SK-N-SH treated with all-trans-retinoic acid at 6 μM for 48 hours (cell line): ENCODE data around the gene ANKRD28.

Experiments
- ATAC-seq: fragments of 200-7000 bp; cut with Tn5 transposase; 3 replicates; pipeline ENCODE4 v1.9.1; 2020; ENCODE audit warnings: mild to moderate bottlenecking, moderate library complexity
- ARNTL ChIP-seq: fragments of 450-650 bp; formaldehyde crosslinking; IDR thresholded peaks from 2 replicates; pipeline ENCODE4 v1.5.0; 2020; ENCODE audit warnings: low read depth, mild to moderate bottlenecking, moderate library complexity, borderline replicate concordance
- BACH2 ChIP-seq: fragments of 250-450 bp; sonication (Bioruptor Pico); IDR thresholded peaks from 2 replicates; pipeline ENCODE4 v1.9.0; 2021; ENCODE audit warnings: mild to moderate bottlenecking, borderline replicate concordance
- ESRRG ChIP-seq: fragments of 250-450 bp; sonication (Bioruptor Pico); IDR thresholded peaks from 2 replicates; pipeline ENCODE4 v1.6.1; 2021; ENCODE audit warnings: mild to moderate bottlenecking
- GLIS3 ChIP-seq: fragments of 250-450 bp; sonication (Bioruptor Pico); IDR thresholded peaks from 2 replicates; pipeline ENCODE4 v1.5.0; 2020; ENCODE audit warnings: mild to moderate bottlenecking, moderate library complexity
- ISL1 ChIP-seq: fragments of 250-450 bp; sonication (Bioruptor Pico); IDR thresholded peaks from 2 replicates; pipeline ENCODE4 v2.1.2; 2022; ENCODE audit warnings: mild to moderate bottlenecking, moderate library complexity
- PPARA ChIP-seq: fragments of 250-450 bp; sonication (Bioruptor Pico); IDR thresholded peaks from 2 replicates; pipeline ENCODE4 v1.5.0; 2020; ENCODE audit warnings: mild to moderate bottlenecking, borderline replicate concordance
- RARB ChIP-seq: fragments of 250-450 bp; sonication (Bioruptor Pico); IDR thresholded peaks from 2 replicates; pipeline ENCODE4 v1.8.0; 2021; ENCODE audit warnings: mild to moderate bottlenecking, moderate library complexity
- SNAI2 ChIP-seq: fragments of 250-450 bp; sonication (Bioruptor Pico); IDR thresholded peaks from 2 replicates; pipeline ENCODE4 v1.5.0; 2020; ENCODE audit warnings: mild to moderate bottlenecking, moderate library complexity
- TCF4 ChIP-seq: fragments of 250-450 bp; sonication (Bioruptor Pico); IDR thresholded peaks from 2 replicates; pipeline ENCODE4 v1.8.0; 2021; ENCODE audit warnings: mild to moderate bottlenecking, moderate library complexity, borderline replicate concordance
- ZFP3 ChIP-seq: fragments of 250-450 bp; sonication (Bioruptor Pico); IDR thresholded peaks from 2 replicates; pipeline ENCODE4 v1.5.0; 2020; ENCODE audit warnings: mild to moderate bottlenecking, moderate library complexity
- ZNF565 ChIP-seq: fragments of 450-650 bp; formaldehyde crosslinking; conservative IDR thresholded peaks from 2 replicates; pipeline ENCODE4 v1.5.0; 2020; ENCODE audit warnings: low read depth, mild to moderate bottlenecking, moderate library complexity
- ZNF70 ChIP-seq: fragments of 450-650 bp; formaldehyde crosslinking; IDR thresholded peaks from 2 replicates; pipeline ENCODE4 v1.5.0; 2020; ENCODE audit warnings: mild to moderate bottlenecking, moderate library complexity
- TF ChIP-seq, protein P1 (sequence below): fragments of 250-450 bp; sonication (Bioruptor Pico); IDR thresholded peaks from 2 replicates; pipeline ENCODE4 v1.8.0; 2021; ENCODE audit warnings: low read depth, mild to moderate bottlenecking, moderate library complexity, borderline replicate concordance
- TF ChIP-seq, protein P2 (sequence below): fragments of 250-450 bp; sonication (Bioruptor Pico); IDR thresholded peaks from 2 replicates; pipeline ENCODE4 v1.5.1; 2020; ENCODE audit warnings: low read depth, mild to moderate bottlenecking, moderate library complexity
- TF ChIP-seq, protein P3 (sequence below): fragments of 250-450 bp; sonication (Bioruptor Pico); IDR thresholded peaks from 2 replicates; pipeline ENCODE4 v1.8.0; 2020; ENCODE audit warnings: mild to moderate bottlenecking, moderate library complexity, borderline replicate concordance
- TF ChIP-seq, protein P4 (sequence below): fragments of 250-450 bp; sonication (Bioruptor Pico); IDR thresholded peaks from 2 replicates; pipeline ENCODE4 v1.5.0; 2020; ENCODE audit warnings: mild to moderate bottlenecking, moderate library complexity
- TF ChIP-seq, protein P5 (sequence below): fragments of 250-450 bp; sonication (Bioruptor Pico); IDR thresholded peaks from 2 replicates; pipeline ENCODE4 v1.5.1; 2021; ENCODE audit warnings: mild to moderate bottlenecking, moderate library complexity

ANKRD28 gene

DNA sequence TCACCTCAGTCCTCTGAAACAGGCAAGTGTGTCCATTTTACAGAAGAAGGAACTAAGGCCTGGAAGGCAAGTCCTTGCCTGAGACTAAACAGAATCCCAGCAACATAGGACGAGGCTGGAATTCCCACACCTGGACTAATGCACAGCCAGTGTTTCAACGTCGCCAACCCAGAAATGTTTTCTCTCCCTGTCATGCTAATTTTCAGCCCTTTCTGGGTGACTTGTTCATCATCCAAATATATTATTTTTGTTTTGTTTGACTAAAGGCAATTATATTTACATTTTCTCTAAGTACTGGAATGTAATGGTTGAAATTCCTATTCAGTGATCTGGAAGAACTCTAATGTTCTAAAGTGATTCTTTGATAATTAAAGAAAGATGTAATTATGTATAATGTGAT, 144.5 kb downstream of the ANKRD28 start:
- no peak; the same call in 2 of the 3 replicates for ATAC-seq
- TF ChIP-seq, protein P1, sequence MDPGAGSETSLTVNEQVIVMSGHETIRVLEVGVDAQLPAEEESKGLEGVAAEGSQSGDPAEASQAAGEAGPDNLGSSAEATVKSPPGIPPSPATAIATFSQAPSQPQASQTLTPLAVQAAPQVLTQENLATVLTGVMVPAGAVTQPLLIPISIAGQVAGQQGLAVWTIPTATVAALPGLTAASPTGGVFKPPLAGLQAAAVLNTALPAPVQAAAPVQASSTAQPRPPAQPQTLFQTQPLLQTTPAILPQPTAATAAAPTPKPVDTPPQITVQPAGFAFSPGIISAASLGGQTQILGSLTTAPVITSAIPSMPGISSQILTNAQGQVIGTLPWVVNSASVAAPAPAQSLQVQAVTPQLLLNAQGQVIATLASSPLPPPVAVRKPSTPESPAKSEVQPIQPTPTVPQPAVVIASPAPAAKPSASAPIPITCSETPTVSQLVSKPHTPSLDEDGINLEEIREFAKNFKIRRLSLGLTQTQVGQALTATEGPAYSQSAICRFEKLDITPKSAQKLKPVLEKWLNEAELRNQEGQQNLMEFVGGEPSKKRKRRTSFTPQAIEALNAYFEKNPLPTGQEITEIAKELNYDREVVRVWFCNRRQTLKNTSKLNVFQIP = no peak
- TF ChIP-seq GLIS3 (CRISPR knock-in tag) (no peak), ZFP3 (no peak), BACH2 (CRISPR knock-in tag) (no peak), ESRRG (no peak), PPARA (CRISPR knock-in tag) (no peak), ARNTL (CRISPR knock-in tag) (no peak), ZNF565 (no peak), ISL1 (no peak), TCF4 (CRISPR knock-in tag) (no peak), RARB (CRISPR knock-in tag) (no peak), SNAI2 (no peak)
- TF ChIP-seq, protein P2, sequence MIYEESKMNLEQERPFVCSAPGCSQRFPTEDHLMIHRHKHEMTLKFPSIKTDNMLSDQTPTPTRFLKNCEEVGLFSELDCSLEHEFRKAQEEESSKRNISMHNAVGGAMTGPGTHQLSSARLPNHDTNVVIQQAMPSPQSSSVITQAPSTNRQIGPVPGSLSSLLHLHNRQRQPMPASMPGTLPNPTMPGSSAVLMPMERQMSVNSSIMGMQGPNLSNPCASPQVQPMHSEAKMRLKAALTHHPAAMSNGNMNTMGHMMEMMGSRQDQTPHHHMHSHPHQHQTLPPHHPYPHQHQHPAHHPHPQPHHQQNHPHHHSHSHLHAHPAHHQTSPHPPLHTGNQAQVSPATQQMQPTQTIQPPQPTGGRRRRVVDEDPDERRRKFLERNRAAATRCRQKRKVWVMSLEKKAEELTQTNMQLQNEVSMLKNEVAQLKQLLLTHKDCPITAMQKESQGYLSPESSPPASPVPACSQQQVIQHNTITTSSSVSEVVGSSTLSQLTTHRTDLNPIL (CRISPR knock-in tag) = no peak
- TF ChIP-seq, protein P3, sequence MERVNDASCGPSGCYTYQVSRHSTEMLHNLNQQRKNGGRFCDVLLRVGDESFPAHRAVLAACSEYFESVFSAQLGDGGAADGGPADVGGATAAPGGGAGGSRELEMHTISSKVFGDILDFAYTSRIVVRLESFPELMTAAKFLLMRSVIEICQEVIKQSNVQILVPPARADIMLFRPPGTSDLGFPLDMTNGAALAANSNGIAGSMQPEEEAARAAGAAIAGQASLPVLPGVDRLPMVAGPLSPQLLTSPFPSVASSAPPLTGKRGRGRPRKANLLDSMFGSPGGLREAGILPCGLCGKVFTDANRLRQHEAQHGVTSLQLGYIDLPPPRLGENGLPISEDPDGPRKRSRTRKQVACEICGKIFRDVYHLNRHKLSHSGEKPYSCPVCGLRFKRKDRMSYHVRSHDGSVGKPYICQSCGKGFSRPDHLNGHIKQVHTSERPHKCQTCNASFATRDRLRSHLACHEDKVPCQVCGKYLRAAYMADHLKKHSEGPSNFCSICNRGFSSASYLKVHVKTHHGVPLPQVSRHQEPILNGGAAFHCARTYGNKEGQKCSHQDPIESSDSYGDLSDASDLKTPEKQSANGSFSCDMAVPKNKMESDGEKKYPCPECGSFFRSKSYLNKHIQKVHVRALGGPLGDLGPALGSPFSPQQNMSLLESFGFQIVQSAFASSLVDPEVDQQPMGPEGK = no peak
- TF ChIP-seq, protein P4, sequence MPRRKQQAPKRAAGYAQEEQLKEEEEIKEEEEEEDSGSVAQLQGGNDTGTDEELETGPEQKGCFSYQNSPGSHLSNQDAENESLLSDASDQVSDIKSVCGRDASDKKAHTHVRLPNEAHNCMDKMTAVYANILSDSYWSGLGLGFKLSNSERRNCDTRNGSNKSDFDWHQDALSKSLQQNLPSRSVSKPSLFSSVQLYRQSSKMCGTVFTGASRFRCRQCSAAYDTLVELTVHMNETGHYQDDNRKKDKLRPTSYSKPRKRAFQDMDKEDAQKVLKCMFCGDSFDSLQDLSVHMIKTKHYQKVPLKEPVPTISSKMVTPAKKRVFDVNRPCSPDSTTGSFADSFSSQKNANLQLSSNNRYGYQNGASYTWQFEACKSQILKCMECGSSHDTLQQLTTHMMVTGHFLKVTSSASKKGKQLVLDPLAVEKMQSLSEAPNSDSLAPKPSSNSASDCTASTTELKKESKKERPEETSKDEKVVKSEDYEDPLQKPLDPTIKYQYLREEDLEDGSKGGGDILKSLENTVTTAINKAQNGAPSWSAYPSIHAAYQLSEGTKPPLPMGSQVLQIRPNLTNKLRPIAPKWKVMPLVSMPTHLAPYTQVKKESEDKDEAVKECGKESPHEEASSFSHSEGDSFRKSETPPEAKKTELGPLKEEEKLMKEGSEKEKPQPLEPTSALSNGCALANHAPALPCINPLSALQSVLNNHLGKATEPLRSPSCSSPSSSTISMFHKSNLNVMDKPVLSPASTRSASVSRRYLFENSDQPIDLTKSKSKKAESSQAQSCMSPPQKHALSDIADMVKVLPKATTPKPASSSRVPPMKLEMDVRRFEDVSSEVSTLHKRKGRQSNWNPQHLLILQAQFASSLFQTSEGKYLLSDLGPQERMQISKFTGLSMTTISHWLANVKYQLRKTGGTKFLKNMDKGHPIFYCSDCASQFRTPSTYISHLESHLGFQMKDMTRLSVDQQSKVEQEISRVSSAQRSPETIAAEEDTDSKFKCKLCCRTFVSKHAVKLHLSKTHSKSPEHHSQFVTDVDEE (CRISPR knock-in tag) = no peak
- TF ChIP-seq, protein P5, sequence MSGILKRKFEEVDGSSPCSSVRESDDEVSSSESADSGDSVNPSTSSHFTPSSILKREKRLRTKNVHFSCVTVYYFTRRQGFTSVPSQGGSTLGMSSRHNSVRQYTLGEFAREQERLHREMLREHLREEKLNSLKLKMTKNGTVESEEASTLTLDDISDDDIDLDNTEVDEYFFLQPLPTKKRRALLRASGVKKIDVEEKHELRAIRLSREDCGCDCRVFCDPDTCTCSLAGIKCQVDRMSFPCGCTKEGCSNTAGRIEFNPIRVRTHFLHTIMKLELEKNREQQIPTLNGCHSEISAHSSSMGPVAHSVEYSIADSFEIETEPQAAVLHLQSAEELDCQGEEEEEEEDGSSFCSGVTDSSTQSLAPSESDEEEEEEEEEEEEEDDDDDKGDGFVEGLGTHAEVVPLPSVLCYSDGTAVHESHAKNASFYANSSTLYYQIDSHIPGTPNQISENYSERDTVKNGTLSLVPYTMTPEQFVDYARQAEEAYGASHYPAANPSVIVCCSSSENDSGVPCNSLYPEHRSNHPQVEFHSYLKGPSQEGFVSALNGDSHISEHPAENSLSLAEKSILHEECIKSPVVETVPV (CRISPR knock-in tag) = no peak
- TF ChIP-seq, all 23 proteins: peak for 0

DNA sequence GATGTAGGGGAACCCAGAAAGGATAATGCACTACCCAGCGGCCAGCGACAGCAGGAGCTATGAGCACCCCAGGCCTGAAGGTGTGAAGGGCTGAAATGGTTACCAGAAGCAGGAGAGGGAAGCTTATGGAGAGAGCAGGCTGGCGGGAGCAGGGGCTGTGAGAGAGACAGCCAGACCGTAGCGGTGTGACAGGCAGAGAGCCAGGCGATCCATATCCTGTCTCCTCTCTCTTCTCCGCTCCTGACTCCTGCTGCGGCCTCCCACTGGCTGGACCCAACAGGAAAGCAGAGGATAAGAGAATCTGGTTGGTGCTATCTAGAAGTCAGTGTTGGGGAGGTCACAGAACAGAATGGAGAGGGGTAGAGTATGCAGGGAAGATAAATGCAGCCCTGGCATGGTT, 146.4 kb downstream of the ANKRD28 start:
- TF ChIP-seq, protein P1 = no peak
- no peak for TF ChIP-seq GLIS3 (CRISPR knock-in tag)
- no peak for TF ChIP-seq ZNF70
- TF ChIP-seq, protein P4 (CRISPR knock-in tag) = no peak
- TF ChIP-seq ZNF565 = no peak
- no peak for ATAC-seq
